HEK293 (cell line): ENCODE results near the gene RPRD2.

Source experiments
- ATF2 ChIP-seq: fragments of 450-650 bp; formaldehyde crosslinking; IDR thresholded peaks from 2 replicates; pipeline ENCODE4 v1.5.1; 2016; ENCODE audit warnings: missing biosample characterization, missing genetic modification characterization, low read depth
- BCL11B ChIP-seq: fragments of 450-650 bp; formaldehyde crosslinking; IDR thresholded peaks from 2 replicates; pipeline ENCODE4 v1.5.1; 2016; ENCODE audit warnings: low read depth, missing biosample characterization, missing genetic modification characterization
- CTCF ChIP-seq: fragments of 450-650 bp; formaldehyde crosslinking; IDR thresholded peaks from 2 replicates; pipeline ENCODE4 v1.5.1; 2016; ENCODE audit warnings: missing biosample characterization, missing genetic modification characterization
- HIC1 ChIP-seq: fragments of 450-650 bp; formaldehyde crosslinking; IDR thresholded peaks from 2 replicates; pipeline ENCODE4 v1.5.1; 2016; ENCODE audit warnings: missing biosample characterization, missing genetic modification characterization
- KLF10 ChIP-seq: fragments of 450-650 bp; IDR thresholded peaks from 2 replicates; pipeline ENCODE4 v1.5.1; 2018; ENCODE audit warnings: missing biosample characterization, mild to moderate bottlenecking, missing genetic modification characterization
- KLF17 ChIP-seq: fragments of 450-650 bp; formaldehyde crosslinking; IDR thresholded peaks from 2 replicates; pipeline ENCODE4 v1.5.1; 2016; ENCODE audit warnings: missing biosample characterization, missing genetic modification characterization
- PATZ1 ChIP-seq: fragments of 450-650 bp; formaldehyde crosslinking; IDR thresholded peaks from 2 replicates; pipeline ENCODE4 v1.5.1; 2016; ENCODE audit warnings: missing biosample characterization, missing genetic modification characterization
- REST ChIP-seq: fragments of 450-650 bp; formaldehyde crosslinking; IDR thresholded peaks from 2 replicates; pipeline ENCODE4 v1.5.1; 2016; ENCODE audit warnings: missing biosample characterization, missing genetic modification characterization
- ZBTB20 ChIP-seq: fragments of 450-650 bp; formaldehyde crosslinking; IDR thresholded peaks from 2 replicates; pipeline ENCODE4 v1.5.1; 2016; ENCODE audit warnings: missing biosample characterization, missing genetic modification characterization
- ZFP69B ChIP-seq: fragments of 450-650 bp; formaldehyde crosslinking; IDR thresholded peaks from 2 replicates; pipeline ENCODE4 v1.5.1; 2016; ENCODE audit warnings: missing biosample characterization, missing genetic modification characterization
- ZNF112 ChIP-seq: fragments of 450-650 bp; formaldehyde crosslinking; IDR thresholded peaks from 2 replicates; pipeline ENCODE4 v1.5.0; 2017; ENCODE audit warnings: missing biosample characterization, missing genetic modification characterization
- ZNF114 ChIP-seq: fragments of 450-650 bp; formaldehyde crosslinking; IDR thresholded peaks from 2 replicates; pipeline ENCODE4 v1.5.0; 2017; ENCODE audit warnings: missing biosample characterization, missing genetic modification characterization
- ZNF146 ChIP-seq: fragments of 450-650 bp; formaldehyde crosslinking; IDR thresholded peaks from 2 replicates; pipeline ENCODE4 v1.5.1; 2016; ENCODE audit warnings: missing biosample characterization, missing genetic modification characterization
- ZNF148 ChIP-seq: fragments of 450-650 bp; formaldehyde crosslinking; IDR thresholded peaks from 2 replicates; pipeline ENCODE4 v1.5.0; 2017; ENCODE audit warnings: missing biosample characterization, missing genetic modification characterization, borderline replicate concordance
- ZNF175 ChIP-seq: fragments of 450-650 bp; formaldehyde crosslinking; IDR thresholded peaks from 2 replicates; pipeline ENCODE4 v1.5.1; 2016; ENCODE audit warnings: missing biosample characterization, missing genetic modification characterization
- ZNF239 ChIP-seq: fragments of 450-650 bp; formaldehyde crosslinking; IDR thresholded peaks from 2 replicates; pipeline ENCODE4 v1.5.1; 2016; ENCODE audit warnings: missing biosample characterization, missing genetic modification characterization
- ZNF354C ChIP-seq: fragments of 450-650 bp; formaldehyde crosslinking; IDR thresholded peaks from 2 replicates; pipeline ENCODE4 v1.5.1; 2016; ENCODE audit warnings: missing biosample characterization, missing genetic modification characterization, low read depth, borderline replicate concordance
- ZNF404 ChIP-seq: fragments of 450-650 bp; formaldehyde crosslinking; IDR thresholded peaks from 2 replicates; pipeline ENCODE4 v1.5.1; 2017; ENCODE audit warnings: missing biosample characterization, missing genetic modification characterization
- ZNF514 ChIP-seq: fragments of 450-650 bp; formaldehyde crosslinking; IDR thresholded peaks from 2 replicates; pipeline ENCODE4 v1.5.1; 2016; ENCODE audit warnings: missing biosample characterization, missing genetic modification characterization
- ZNF521 ChIP-seq: fragments of 450-650 bp; formaldehyde crosslinking; IDR thresholded peaks from 2 replicates; pipeline ENCODE4 v1.5.1; 2017; ENCODE audit warnings: missing biosample characterization, mild to moderate bottlenecking, missing genetic modification characterization
- ZNF530 ChIP-seq: fragments of 450-650 bp; formaldehyde crosslinking; IDR thresholded peaks from 2 replicates; pipeline ENCODE4 v1.5.1; 2016; ENCODE audit warnings: low read depth, missing biosample characterization, missing genetic modification characterization
- ZNF610 ChIP-seq: fragments of 450-650 bp; formaldehyde crosslinking; IDR thresholded peaks from 2 replicates; pipeline ENCODE4 v1.5.1; 2016; ENCODE audit warnings: missing biosample characterization, missing genetic modification characterization, borderline replicate concordance
- ZNF830 ChIP-seq: fragments of 450-650 bp; IDR thresholded peaks from 2 replicates; pipeline ENCODE4 v1.5.0; 2018; ENCODE audit warnings: missing biosample characterization, missing genetic modification characterization, low read depth, mild to moderate bottlenecking, moderate library complexity
- ZXDB ChIP-seq: fragments of 450-650 bp; formaldehyde crosslinking; IDR thresholded peaks from 2 replicates; pipeline ENCODE4 v1.5.1; 2016; ENCODE audit warnings: missing biosample characterization, missing genetic modification characterization

RPRD2 gene

GRCh38 chr1:150515328-150516049, 151.5 kb downstream of the RPRD2 start, which contains the start of gene FALEC (continued):
- peak; percentile 97 for TF ChIP-seq PATZ1 (tag by site-specific recombination)
- 0 out of 2 replicates have a peak, but pooled peaks have one; percentile 29 for TF ChIP-seq BCL11B (tag by site-specific recombination)
- TF ChIP-seq ZNF175 (tag by site-specific recombination) = no peak
- peak; percentile 75; the same call in 1 of the 2 replicates for TF ChIP-seq ZBTB20 (tag by site-specific recombination)
- peak; percentile 41 for TF ChIP-seq ZFP69B
- TF ChIP-seq ZNF112 = no peak
- TF ChIP-seq ZNF404 (tag by site-specific recombination) = no peak
- peak; percentile 73; the same call in 1 of the 2 replicates for TF ChIP-seq KLF17 (tag by site-specific recombination)
- no peak for TF ChIP-seq ATF2 (tag by site-specific recombination)
- no peak for TF ChIP-seq ZNF830 (tag by site-specific recombination)
- TF ChIP-seq ZNF521 (tag by site-specific recombination) = no peak
- no peak for TF ChIP-seq ZNF530 (tag by site-specific recombination)
- 0 out of 2 replicates have a peak, but pooled peaks have one; percentile 35 for TF ChIP-seq ZNF148 (tag by site-specific recombination)
- peak; percentile 70 for TF ChIP-seq ZXDB (tag by site-specific recombination)
- no peak; the same call in 1 of the 2 replicates for TF ChIP-seq CTCF (tag by site-specific recombination)
- TF ChIP-seq REST = no peak; the same call in 1 of the 2 replicates
- peak; percentile 87; the same call in 1 of the 2 replicates for TF ChIP-seq HIC1 (tag by site-specific recombination)
- TF ChIP-seq ZNF514 = no peak
- no peak for TF ChIP-seq KLF10 (tag by site-specific recombination)
- TF ChIP-seq ZNF146 = no peak
- TF ChIP-seq ZNF354C (tag by site-specific recombination) = 0 out of 2 replicates have a peak, but pooled peaks have one; percentile 17
- TF ChIP-seq ZNF239 (tag by site-specific recombination) = no peak
- no peak for TF ChIP-seq ZNF610 (tag by site-specific recombination)
- no peak for TF ChIP-seq ZNF114 (tag by site-specific recombination)
